ENCODE results near the gene ARAP1.

Gene ARAP1

GRCh38 chr11:72712841-72713240, 39.4 kb downstream of the ARAP1 start:
- TF ChIP-seq CTCF (conservative IDR thresholded peaks at IDR 0.05; ENCODE audit: low read depth, low read length) = no peak
- Histone ChIP-seq H3K27ac (no peak overlapping the region), H3K36me3 (ENCODE audit: insufficient read depth) (no peaks in the 10 kb centered on the region), H2AFZ (ENCODE audit: low read depth) (no peak overlapping the region), H3K9ac (no peak overlapping the region), H3K4me3 (IDR thresholded peaks at IDR 0.05; ENCODE audit: insufficient read depth, low read depth, low read length) (no peak overlapping the region), H3K27me3 (ENCODE audit: insufficient read depth, low read depth) (no peaks in the 10 kb centered on the region), H3K79me2 (ENCODE audit: insufficient read depth, low read depth) (no peaks in the 10 kb centered on the region; the same call in 1 of the 2 replicates), H3K4me2 (no peak overlapping the region), H4K20me1 (ENCODE audit: insufficient read depth) (no peaks in the 10 kb centered on the region), H3K4me1 (ENCODE audit: low read depth, poor library complexity, severe bottlenecking) (peaks cover 2% of the 10 kb centered on the region)

GRCh38 chr11:72712168-72712751, 39.9 kb downstream of the ARAP1 start:
- TF ChIP-seq CTCF (conservative IDR thresholded peaks at IDR 0.05; ENCODE audit: low read depth, low read length) = no peak
- H3K4me1 ChIP-seq (ENCODE audit: low read depth, poor library complexity, severe bottlenecking) = no peaks in the 10 kb centered on the region
- no peak overlapping the region for H3K4me2 ChIP-seq
- H3K4me3 ChIP-seq (IDR thresholded peaks at IDR 0.05; ENCODE audit: insufficient read depth, low read depth, low read length) = no peak overlapping the region
- no peak overlapping the region for H3K27ac ChIP-seq
- no peaks in the 10 kb centered on the region; the same call in 1 of the 2 replicates for H3K79me2 ChIP-seq (ENCODE audit: insufficient read depth, low read depth)
- H3K36me3 ChIP-seq (ENCODE audit: insufficient read depth) = no peaks in the 10 kb centered on the region
- H4K20me1 ChIP-seq (ENCODE audit: insufficient read depth) = no peaks in the 10 kb centered on the region
- H3K27me3 ChIP-seq (ENCODE audit: insufficient read depth, low read depth) = no peaks in the 10 kb centered on the region
- no peak overlapping the region for H3K9ac ChIP-seq
- no peak overlapping the region for H2AFZ ChIP-seq (ENCODE audit: low read depth)

DNA sequence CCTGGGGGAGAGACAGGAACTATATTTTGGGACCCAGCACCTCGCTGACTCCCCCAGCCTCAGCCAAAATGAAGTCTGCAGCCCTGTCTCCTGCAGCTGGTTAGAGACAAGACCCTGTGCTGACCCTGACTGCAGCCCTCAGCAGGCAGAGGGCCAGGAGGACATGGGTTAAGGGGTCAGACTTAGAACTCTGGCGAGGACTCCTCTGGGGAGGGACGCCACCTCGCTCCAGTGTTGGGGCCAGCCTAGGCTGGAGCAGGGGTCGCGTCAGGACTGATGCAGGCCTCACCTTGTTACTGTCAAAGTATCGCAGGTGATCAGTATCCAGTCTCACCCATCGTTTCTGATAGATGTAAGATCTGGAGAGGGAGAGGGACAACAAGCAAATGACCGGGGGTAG, 41.1 kb downstream of the ARAP1 start:
- H3K9ac ChIP-seq = no peak overlapping the region
- TF ChIP-seq CTCF (conservative IDR thresholded peaks at IDR 0.05; ENCODE audit: low read depth, low read length) = no peak
- H3K36me3 ChIP-seq (ENCODE audit: insufficient read depth) = no peaks in the 10 kb centered on the region
- H4K20me1 ChIP-seq (ENCODE audit: insufficient read depth) = no peaks in the 10 kb centered on the region
- H3K4me1 ChIP-seq (ENCODE audit: low read depth, poor library complexity, severe bottlenecking) = no peaks in the 10 kb centered on the region
- no peaks in the 10 kb centered on the region for H3K79me2 ChIP-seq (ENCODE audit: insufficient read depth, low read depth)
- no peaks in the 10 kb centered on the region for H3K27me3 ChIP-seq (ENCODE audit: insufficient read depth, low read depth)
- no peak overlapping the region for H3K27ac ChIP-seq
- H3K4me3 ChIP-seq (IDR thresholded peaks at IDR 0.05; ENCODE audit: insufficient read depth, low read depth, low read length) = no peak overlapping the region
- H2AFZ ChIP-seq (ENCODE audit: low read depth) = no peak overlapping the region
- H3K4me2 ChIP-seq = no peak overlapping the region

DNA sequence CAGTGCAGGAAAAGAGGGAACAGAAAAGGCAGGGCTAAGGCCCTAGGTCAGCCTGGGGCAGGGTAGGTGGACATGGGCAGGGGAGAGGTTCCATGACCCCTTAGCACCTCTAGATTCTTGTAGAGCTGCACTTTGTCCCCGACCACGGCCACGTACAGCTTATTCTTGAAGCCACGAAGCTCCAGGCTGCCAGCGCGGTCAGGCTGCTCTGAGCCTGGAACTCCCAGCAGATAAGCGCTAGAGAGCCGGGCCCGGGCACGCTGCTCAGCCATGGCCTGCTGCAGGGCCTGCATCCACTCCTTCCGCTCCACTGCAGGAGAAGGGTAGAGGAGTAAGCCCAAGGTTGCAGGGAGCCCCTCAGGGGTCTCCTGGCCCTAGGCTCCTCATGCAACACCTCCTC, 41.9 kb downstream of the ARAP1 start:
- Histone ChIP-seq H3K27ac (no peak overlapping the region), H2AFZ (ENCODE audit: low read depth) (no peak overlapping the region), H3K4me2 (no peak overlapping the region), H3K9ac (no peak overlapping the region), H3K36me3 (ENCODE audit: insufficient read depth) (no peaks in the 10 kb centered on the region), H3K4me1 (ENCODE audit: low read depth, poor library complexity, severe bottlenecking) (no peaks in the 10 kb centered on the region), H3K4me3 (IDR thresholded peaks at IDR 0.05; ENCODE audit: insufficient read depth, low read depth, low read length) (no peak overlapping the region), H3K79me2 (ENCODE audit: insufficient read depth, low read depth) (no peaks in the 10 kb centered on the region), H4K20me1 (ENCODE audit: insufficient read depth) (no peaks in the 10 kb centered on the region), H3K27me3 (ENCODE audit: insufficient read depth, low read depth) (no peaks in the 10 kb centered on the region)
- TF ChIP-seq CTCF (conservative IDR thresholded peaks at IDR 0.05; ENCODE audit: low read depth, low read length) = no peak

All from KMS-11 (cell line).